Measurements from ENCODE around the gene PGF.
A peak's percentile ranks its signal among the peaks of the same experiment; 100 is the strongest.

The PGF gene

DNA sequence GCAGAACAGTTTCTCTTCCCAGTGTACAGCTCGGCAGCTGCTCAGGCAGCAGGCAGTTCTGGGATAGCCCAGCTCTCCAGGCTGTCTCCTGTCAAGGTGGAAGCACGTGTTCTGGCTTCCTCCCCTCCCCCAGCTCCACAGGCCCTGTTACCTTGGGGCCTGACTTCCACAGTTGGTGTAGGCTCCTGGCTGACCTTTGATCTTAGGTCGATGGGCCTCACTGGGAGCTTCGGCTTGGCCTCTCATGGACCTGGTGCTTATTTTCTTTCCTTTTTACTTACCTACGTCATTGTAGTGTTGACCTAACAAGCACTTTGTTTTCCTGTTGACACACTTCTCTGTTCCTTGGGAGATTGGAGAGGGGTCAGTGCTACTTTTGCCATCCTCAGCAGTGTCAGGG is 56.7 kb downstream of the PGF start:
- DNase-seq (ENCODE audit: low spot score) = no peak

DNA sequence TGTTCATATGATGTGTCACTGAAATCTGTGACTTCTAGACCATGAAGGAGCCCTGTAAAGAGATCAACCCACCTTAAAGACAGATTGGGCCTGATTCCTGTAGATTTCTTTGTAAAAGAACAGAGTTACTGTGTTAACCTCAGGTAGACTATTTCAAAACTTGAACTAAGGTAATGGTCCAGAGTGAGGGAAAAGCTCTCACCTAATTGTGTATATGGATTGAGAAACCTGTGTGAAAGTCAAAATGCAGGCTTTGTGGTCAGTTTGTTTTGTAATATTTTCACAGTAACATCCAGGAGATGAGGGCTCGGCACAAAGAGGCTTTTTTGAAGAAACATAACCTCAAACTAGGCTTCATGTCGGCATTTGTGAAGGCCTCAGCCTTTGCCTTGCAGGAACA is 57.3 kb downstream of the PGF start:
- no peak for DNase-seq (ENCODE audit: low spot score)

GRCh38 chr14:74897642-74898041 is 57.8 kb downstream of the PGF start:
- no peak for DNase-seq (ENCODE audit: low spot score)

DNA sequence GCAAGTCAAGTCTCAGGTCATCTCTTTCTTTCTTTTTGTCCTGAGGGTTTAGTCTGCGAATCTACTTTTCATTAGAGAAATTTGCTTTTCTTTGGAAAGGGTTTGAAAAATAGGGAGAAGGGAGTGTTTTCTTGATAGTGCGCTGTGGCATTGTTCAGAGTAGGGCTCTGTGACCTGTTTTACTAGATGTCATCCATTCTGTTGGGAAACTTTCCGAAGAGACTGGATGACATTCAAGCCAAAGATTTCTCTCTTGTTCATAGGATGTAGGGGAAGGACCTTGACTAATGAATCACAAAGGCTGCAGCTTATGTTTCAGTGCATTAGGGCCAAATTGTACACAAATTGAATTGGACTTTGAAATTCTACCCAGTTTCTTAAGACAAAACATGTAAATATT is 59.0 kb downstream of the PGF start:
- no peak for DNase-seq (ENCODE audit: low spot score)

DNA sequence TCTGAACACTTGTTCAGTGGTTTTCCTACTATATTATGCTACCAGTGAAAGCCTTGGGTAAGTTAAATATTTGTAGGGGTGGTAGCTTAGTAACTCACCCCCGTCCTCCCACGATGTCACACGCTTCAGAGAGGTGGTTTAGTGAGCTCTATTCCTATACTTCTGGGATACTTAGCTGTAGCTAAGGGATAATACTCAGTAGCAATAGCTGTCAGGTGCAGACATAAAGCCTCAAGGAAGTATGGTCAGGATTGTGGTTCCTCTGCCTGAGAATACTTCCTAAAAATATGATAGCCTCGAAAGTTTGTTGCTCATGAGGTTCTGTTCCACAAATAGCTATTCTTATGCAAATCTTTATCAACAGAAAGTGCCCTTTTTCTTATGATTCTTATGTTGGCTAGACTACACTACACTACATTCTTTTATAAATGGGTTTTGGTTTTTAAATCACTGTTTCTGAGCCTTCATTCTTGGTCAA is 61.7 kb downstream of the PGF start:
- DNase-seq (ENCODE audit: low spot score) = no peak

DNA sequence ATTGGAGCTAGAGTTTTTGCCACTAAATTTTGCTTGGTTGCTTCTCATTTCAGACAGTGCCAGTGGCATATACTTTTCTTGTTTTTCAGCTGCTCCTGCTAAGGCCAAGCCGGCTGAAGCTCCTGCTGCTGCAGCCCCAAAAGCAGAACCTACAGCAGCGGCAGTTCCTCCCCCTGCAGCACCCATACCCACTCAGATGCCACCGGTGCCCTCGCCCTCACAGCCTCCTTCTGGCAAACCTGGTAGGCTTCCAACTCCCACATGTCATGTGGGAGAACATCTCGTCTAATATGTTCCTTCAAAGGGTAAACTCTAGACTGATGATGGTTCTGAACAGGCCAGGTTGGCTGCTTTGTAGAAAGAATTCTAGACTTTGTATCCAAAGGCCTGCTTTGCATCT is 62.7 kb downstream of the PGF start:
- no peak for DNase-seq (ENCODE audit: low spot score)

- peak; percentile 32 for DNase-seq (ENCODE audit: low spot score)
Measured at GRCh38 chr14:74891870-74892269, 63.5 kb downstream of the PGF start.

Measured in COLO829 (cell line).